A549 (cell line): ENCODE measurements around the gene BCL6B.

Experiments used
- CTCF ChIP-seq: fragments of >200 bp; sonication (Bioruptor Twin); formaldehyde crosslinking; IDR thresholded peaks from 3 replicates; pipeline ENCODE4 v1.5.1; 2016
- RNF2 ChIP-seq: fragments of 200-600 bp; sonication (generic); IDR thresholded peaks from 2 replicates; pipeline ENCODE4 v1.6.1; 2016; ENCODE audit warnings: low read depth, mild to moderate bottlenecking, antibody characterized with exemption, moderate library complexity, borderline replicate concordance
- TF ChIP-seq, protein P1 (sequence below): IDR thresholded peaks from 2 replicates; pipeline ENCODE4 v1.6.1; 2012
- TF ChIP-seq, protein P2 (sequence below): fragments of 450-650 bp; IDR thresholded peaks from 2 replicates; pipeline ENCODE4 v1.6.1; 2014; ENCODE audit warnings: antibody characterized with exemption

DNA sequence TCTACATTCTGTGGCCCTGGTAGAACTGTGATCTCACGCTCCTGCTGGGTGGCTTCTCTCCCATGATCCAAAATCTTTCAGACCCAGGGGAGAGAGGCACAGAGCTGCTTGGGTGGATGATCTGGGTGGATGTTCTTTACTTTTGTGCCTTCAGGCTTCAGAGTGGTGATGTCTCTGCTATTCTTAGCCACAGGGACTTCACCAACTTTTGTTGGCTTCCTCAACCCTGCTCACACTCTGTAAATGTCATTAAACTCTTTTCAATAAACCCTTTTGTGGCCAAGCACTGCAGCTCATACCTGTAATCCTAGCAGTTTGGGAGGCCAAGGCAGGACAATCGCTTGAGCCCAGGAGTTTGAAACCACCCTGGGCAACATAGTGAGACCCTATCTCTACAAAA is 49.6 kb downstream of the BCL6B start:
- TF ChIP-seq RNF2: no peak
- TF ChIP-seq, protein P1, sequence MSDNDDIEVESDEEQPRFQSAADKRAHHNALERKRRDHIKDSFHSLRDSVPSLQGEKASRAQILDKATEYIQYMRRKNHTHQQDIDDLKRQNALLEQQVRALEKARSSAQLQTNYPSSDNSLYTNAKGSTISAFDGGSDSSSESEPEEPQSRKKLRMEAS: no peak
- no peak for TF ChIP-seq CTCF
- TF ChIP-seq, protein P2, sequence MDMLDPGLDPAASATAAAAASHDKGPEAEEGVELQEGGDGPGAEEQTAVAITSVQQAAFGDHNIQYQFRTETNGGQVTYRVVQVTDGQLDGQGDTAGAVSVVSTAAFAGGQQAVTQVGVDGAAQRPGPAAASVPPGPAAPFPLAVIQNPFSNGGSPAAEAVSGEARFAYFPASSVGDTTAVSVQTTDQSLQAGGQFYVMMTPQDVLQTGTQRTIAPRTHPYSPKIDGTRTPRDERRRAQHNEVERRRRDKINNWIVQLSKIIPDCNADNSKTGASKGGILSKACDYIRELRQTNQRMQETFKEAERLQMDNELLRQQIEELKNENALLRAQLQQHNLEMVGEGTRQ: no peak
